GM12872 (cell line): Measurements from ENCODE around the gene TDG.

Experiments
- CTCF ChIP-seq: IDR thresholded peaks from 3 replicates; pipeline ENCODE4 v1.5.1; 2011; ENCODE audit warnings: low read depth, mild to moderate bottlenecking, low read length, moderate library complexity; ENCODE audit not compliant: insufficient read depth

Gene TDG

DNA sequence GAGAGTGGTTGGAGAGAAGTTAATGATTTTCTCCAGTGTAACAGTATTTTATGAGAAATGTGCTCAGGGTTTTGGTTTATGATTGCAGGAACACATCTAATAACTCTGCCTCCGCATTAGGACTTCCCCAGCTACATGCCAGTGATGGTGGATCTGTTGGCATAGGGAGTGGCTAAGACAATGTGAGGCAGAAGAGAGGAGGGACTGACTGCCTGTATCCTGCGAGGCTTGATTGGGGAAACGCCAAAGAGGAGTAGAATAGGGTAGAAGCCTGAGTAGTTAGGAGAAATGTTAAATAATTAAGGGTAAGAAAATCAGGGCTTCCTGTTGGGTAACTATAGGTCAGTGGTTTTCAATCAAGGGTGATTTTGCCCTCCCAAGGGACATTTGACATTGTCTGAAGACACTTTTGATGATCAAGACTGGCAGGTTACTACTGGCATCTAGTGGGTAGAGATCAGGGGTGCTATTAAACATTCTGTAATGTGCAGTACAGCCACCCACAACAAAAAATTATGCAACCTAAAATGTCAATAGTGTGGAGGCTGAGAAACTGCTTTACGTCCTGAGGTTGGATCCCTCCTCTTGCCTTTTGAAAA is 12.8 kb downstream of the TDG start:
- no peak for TF ChIP-seq CTCF

DNA sequence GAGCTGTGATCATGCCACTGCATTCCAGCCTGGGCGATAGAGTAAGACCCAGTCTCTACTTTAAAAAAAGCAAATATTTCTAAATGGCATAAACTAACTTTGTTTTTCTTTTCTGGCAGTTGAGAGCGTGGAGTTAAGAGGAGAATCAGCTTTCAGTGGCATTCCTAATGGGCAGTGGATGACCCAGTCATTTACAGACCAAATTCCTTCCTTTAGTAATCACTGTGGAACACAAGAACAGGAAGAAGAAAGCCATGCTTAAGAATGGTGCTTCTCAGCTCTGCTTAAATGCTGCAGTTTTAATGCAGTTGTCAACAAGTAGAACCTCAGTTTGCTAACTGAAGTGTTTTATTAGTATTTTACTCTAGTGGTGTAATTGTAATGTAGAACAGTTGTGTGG is 21.2 kb downstream of the TDG start:
- TF ChIP-seq CTCF, result no peak

- no peak for TF ChIP-seq CTCF
Observed at GRCh38 chr12:103994235-103994634, 28.6 kb downstream of the TDG start.

GRCh38 chr12:103996595-103996994 is 30.9 kb downstream of the TDG start:
- no peak for TF ChIP-seq CTCF

GRCh38 chr12:103997286-103997900 is 31.7 kb downstream of the TDG start:
- no peak for TF ChIP-seq CTCF

GRCh38 chr12:103998976-103999375 is 33.3 kb downstream of the TDG start:
- TF ChIP-seq CTCF, result no peak

- no peak for TF ChIP-seq CTCF
Observed at GRCh38 chr12:104000807-104001434, 35.2 kb downstream of the TDG start.
